ENCODE results near the gene NTF4. TPM values are rescaled to one million over a fixed set of nuclear protein-coding genes. Genes with fewer than 3 reads are reported as not detected.

The NTF4 gene
- total and polyA plus RNA-seq, 2 of the 4 experiments (the other 2 are of a cell fraction), result 0.09 to 0.18 TPM

- TF ChIP-seq, protein P1, sequence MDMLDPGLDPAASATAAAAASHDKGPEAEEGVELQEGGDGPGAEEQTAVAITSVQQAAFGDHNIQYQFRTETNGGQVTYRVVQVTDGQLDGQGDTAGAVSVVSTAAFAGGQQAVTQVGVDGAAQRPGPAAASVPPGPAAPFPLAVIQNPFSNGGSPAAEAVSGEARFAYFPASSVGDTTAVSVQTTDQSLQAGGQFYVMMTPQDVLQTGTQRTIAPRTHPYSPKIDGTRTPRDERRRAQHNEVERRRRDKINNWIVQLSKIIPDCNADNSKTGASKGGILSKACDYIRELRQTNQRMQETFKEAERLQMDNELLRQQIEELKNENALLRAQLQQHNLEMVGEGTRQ (IDR thresholded peaks at IDR 0.05; ENCODE audit: low read depth, low read length), result no peak
Measured at GRCh38 chr19:49014123-49014869, 50.3 kb downstream of the NTF4 start (continued).

- CTCF ChIA-PET, result no interaction called here
- H3K9ac ChIP-seq (ENCODE audit: low read depth, low read length), result no peak overlapping the region
- H3K4ac ChIP-seq (ENCODE audit: low read depth, low read length), result no peak overlapping the region
- H2BK5ac ChIP-seq (ENCODE audit: low read depth, low read length, poor library complexity, severe bottlenecking), result no peak overlapping the region
- WGBS, 2 experiments (ENCODE audit: extremely low coverage in 2 of 2, insufficient read length in 1 of 2), result no CpG with 5 or more reads among the region's 17 CpGs
- no peak overlapping the region for H4K91ac ChIP-seq (ENCODE audit: insufficient read depth, low read depth, low read length)
- H3K9me3 ChIP-seq (ENCODE audit: control insufficient read depth, insufficient read depth, low read length), result no peaks in the 10 kb centered on the region
- H3K4me1 ChIP-seq (ENCODE audit: control insufficient read depth, insufficient read depth, low read length), result no peaks in the 10 kb centered on the region
- no peak overlapping the region for H3K23ac ChIP-seq (ENCODE audit: low read depth, low read length)
- H2BK20ac ChIP-seq (ENCODE audit: low read depth, low read length), result no peak overlapping the region
- H3K27me3 ChIP-seq (ENCODE audit: control insufficient read depth, insufficient read depth, low read length), result no peaks in the 10 kb centered on the region
- H2BK15ac ChIP-seq (ENCODE audit: low read depth, low read length), result no peak overlapping the region
- H4K20me1 ChIP-seq (ENCODE audit: insufficient read depth, low read length), result no peaks in the 10 kb centered on the region; the same call in 1 of the 2 replicates
- no peak overlapping the region for H3K27ac ChIP-seq (ENCODE audit: insufficient read depth, low read length)
- intact Hi-C loops (cut with micrococcal nuclease) (no loop called here), in situ Hi-C loops (cut with MboI; ENCODE audit: low sequenced_read_pairs) (no loop called here), dilution Hi-C loops (cut with HindIII; ENCODE audit: low sequenced_read_pairs, unreplicated experiment) (no loop called here)
- no peak overlapping the region for H2AFZ ChIP-seq (replicated peaks; ENCODE audit: low read length, poor library complexity)
- no peak overlapping the region for H3K18ac ChIP-seq (ENCODE audit: low read depth, low read length)
- POLR2A ChIA-PET (ENCODE audit: unreplicated experiment), result no interaction called here
- H3K56ac ChIP-seq (ENCODE audit: extremely low read depth, insufficient read depth, low read length), result no peak overlapping the region
- peaks cover 2% of the 10 kb centered on the region; the same call in 1 of the 2 replicates for H3K9me1 ChIP-seq (ENCODE audit: insufficient read depth, low read length)
- H4K5ac ChIP-seq (ENCODE audit: low read depth, low read length), result no peak overlapping the region
- no peak for DNase-seq
- BruUV-seq (replicated peaks), result no TSS peak
- no peak overlapping the region for H4K8ac ChIP-seq (ENCODE audit: low read depth in 2 of 2, low read length in 2 of 2)
- H3K14ac ChIP-seq (replicated peaks; ENCODE audit: low read depth, low read length), result no peak overlapping the region
- no peak overlapping the region for H3K4me3 ChIP-seq (ENCODE audit: insufficient read depth, low read depth, low read length)
- H2BK120ac ChIP-seq (ENCODE audit: low read depth, low read length), result no peak overlapping the region
- H3K4me2 ChIP-seq (ENCODE audit: low read depth, low read length), result no peak overlapping the region
- ATAC-seq (ENCODE audit: low read depth), result no peak
- H3K36me3 ChIP-seq (ENCODE audit: control insufficient read depth, insufficient read depth, low read length), result peaks cover 67% of the 10 kb centered on the region
- no peak overlapping the region for H2AK9ac ChIP-seq (replicated peaks; ENCODE audit: low read depth, low read length, poor library complexity)
- no peak for TF ChIP-seq CEBPB (IDR thresholded peaks at IDR 0.05; ENCODE audit: low read depth, low read length)
- H3K79me1 ChIP-seq (ENCODE audit: low read depth in 1 of 2, low read length in 2 of 2), result peaks cover 0 to 3% of the 10 kb centered on the region in 2 experiments; a peak in 1 of 4 replicates
- H2AK5ac ChIP-seq (ENCODE audit: low read depth, low read length), result no peak overlapping the region
Measured at GRCh38 chr19:49011194-49011593, 53.4 kb downstream of the NTF4 start.

Small RNAs within 50 kb of the gene (microRNA-seq; reads per million reads assigned to microRNA genes)
- not detected for gene RN7SL708P (ENCODE audit: insufficient read depth, insufficient read length)

Small RNAs within 50 kb of the gene (small RNA-seq; reads per million reads assigned to genes)
- 0 reads per million in 5 experiments for gene RN7SL708P

Other genes starting within 250 kb of the NTF4 start
- gene HSD17B14, start 228.3 kb downstream of the NTF4 start, total RNA-seq (2012; rRNA removed), result 0.54 and 0.56 TPM in 2 replicates
- 4.5 and 5.6 TPM in 2 replicates for gene HSD17B14, start 228.3 kb downstream of the NTF4 start, polyA plus RNA-seq (2012; rRNA removed)
- 4.2 and 4.5 TPM in 2 replicates for gene PLEKHA4, start 196.2 kb downstream of the NTF4 start, total RNA-seq (2012; rRNA removed)
- gene PLEKHA4, start 196.2 kb downstream of the NTF4 start, polyA plus RNA-seq (2012; rRNA removed), result 14.4 and 17.2 TPM in 2 replicates
- gene PPP1R15A, start 192.4 kb downstream of the NTF4 start, total RNA-seq (2012; rRNA removed), result 26.7 and 39.4 TPM in 2 replicates
- gene PPP1R15A, start 192.4 kb downstream of the NTF4 start, polyA plus RNA-seq (2012; rRNA removed), result 87.7 and 104 TPM in 2 replicates
- gene TULP2, start 166.1 kb downstream of the NTF4 start, total RNA-seq (2012; rRNA removed), result under 0.01 TPM in 1 of 2 replicates, not detected in the other
- gene TULP2, start 166.1 kb downstream of the NTF4 start, polyA plus RNA-seq (2012; rRNA removed), result 0.20 and 0.26 TPM in 2 replicates
- gene NUCB1, start 164.5 kb downstream of the NTF4 start, total RNA-seq (2012; rRNA removed), result 37.3 and 39.2 TPM in 2 replicates
- 253 and 261 TPM in 2 replicates for gene NUCB1, start 164.5 kb downstream of the NTF4 start, polyA plus RNA-seq (2012; rRNA removed)
- 0.28 and 0.36 TPM in 2 replicates for gene DHDH, start 131.1 kb downstream of the NTF4 start, total RNA-seq (2012; rRNA removed)
- gene DHDH, start 131.1 kb downstream of the NTF4 start, polyA plus RNA-seq (2012; rRNA removed), result 0.33 and 0.53 TPM in 2 replicates
- gene BAX, start 109.9 kb downstream of the NTF4 start, total RNA-seq (2012; rRNA removed), result 23.3 and 26.1 TPM in 2 replicates
- gene BAX, start 109.9 kb downstream of the NTF4 start, polyA plus RNA-seq (2012; rRNA removed), result 169 and 181 TPM in 2 replicates
- gene FTL, start 99.5 kb downstream of the NTF4 start, total RNA-seq (2012; rRNA removed), result 913 and 1,057 TPM in 2 replicates
- 2,766 and 2,944 TPM in 2 replicates for gene FTL, start 99.5 kb downstream of the NTF4 start, polyA plus RNA-seq (2012; rRNA removed)
- gene GYS1, start 71.5 kb downstream of the NTF4 start, total RNA-seq (2012; rRNA removed), result 36.1 and 38.7 TPM in 2 replicates
- 72.2 and 74.8 TPM in 2 replicates for gene GYS1, start 71.5 kb downstream of the NTF4 start, polyA plus RNA-seq (2012; rRNA removed)
- 354 and 391 TPM in 2 replicates for gene RUVBL2, start 70.9 kb downstream of the NTF4 start, total RNA-seq (2012; rRNA removed)
- gene RUVBL2, start 70.9 kb downstream of the NTF4 start, polyA plus RNA-seq (2012; rRNA removed), result 196 and 225 TPM in 2 replicates
- not detected in 2 replicates for gene LHB, start 47.7 kb downstream of the NTF4 start, total RNA-seq (2012; rRNA removed)
- not detected in 2 replicates for gene LHB, start 47.7 kb downstream of the NTF4 start, polyA plus RNA-seq (2012; rRNA removed)
- gene CGB3, start 40.5 kb downstream of the NTF4 start, total RNA-seq (2012; rRNA removed), result not detected in 2 replicates
- gene CGB3, start 40.5 kb downstream of the NTF4 start, polyA plus RNA-seq (2012; rRNA removed), result not detected in 2 replicates
- gene CGB2, start 32.9 kb downstream of the NTF4 start, total RNA-seq (2012; rRNA removed), result not detected in 2 replicates
- gene CGB2, start 32.9 kb downstream of the NTF4 start, polyA plus RNA-seq (2012; rRNA removed), result not detected in 2 replicates
- gene CGB1, start 27.9 kb downstream of the NTF4 start, total RNA-seq (2012; rRNA removed), result not detected in 2 replicates
- not detected in 2 replicates for gene CGB1, start 27.9 kb downstream of the NTF4 start, polyA plus RNA-seq (2012; rRNA removed)
- not detected in 2 replicates for gene CGB5, start 21.0 kb downstream of the NTF4 start, total RNA-seq (2012; rRNA removed)
- not detected in 2 replicates for gene CGB5, start 21.0 kb downstream of the NTF4 start, polyA plus RNA-seq (2012; rRNA removed)
- gene CGB8, start 15.7 kb downstream of the NTF4 start, total RNA-seq (2012; rRNA removed), result not detected in 2 replicates
- 0.47 and 0.48 TPM in 2 replicates for gene CGB8, start 15.7 kb downstream of the NTF4 start, polyA plus RNA-seq (2012; rRNA removed)
- gene CGB7, start 7.1 kb downstream of the NTF4 start, total RNA-seq (2012; rRNA removed), result not detected in 2 replicates
- 1.7 and 1.9 TPM in 2 replicates for gene CGB7, start 7.1 kb downstream of the NTF4 start, polyA plus RNA-seq (2012; rRNA removed)
- not detected in 2 replicates for gene KCNA7, start 7.9 kb upstream of the NTF4 start, total RNA-seq (2012; rRNA removed)
- 0.02 TPM in 1 of 2 replicates, not detected in the other for gene KCNA7, start 7.9 kb upstream of the NTF4 start, polyA plus RNA-seq (2012; rRNA removed)
- gene SNRNP70, start 20.6 kb upstream of the NTF4 start, total RNA-seq (2012; rRNA removed), result 72.8 and 81.4 TPM in 2 replicates
- 200 and 344 TPM in 2 replicates for gene SNRNP70, start 20.6 kb upstream of the NTF4 start, polyA plus RNA-seq (2012; rRNA removed)
- 2.8 and 3.8 TPM in 2 replicates for gene LIN7B, start 49.6 kb upstream of the NTF4 start, total RNA-seq (2012; rRNA removed)
- 8.0 and 9.9 TPM in 2 replicates for gene LIN7B, start 49.6 kb upstream of the NTF4 start, polyA plus RNA-seq (2012; rRNA removed)
- 0.28 TPM in 1 of 2 replicates, not detected in the other for gene C19orf73, start 54.3 kb upstream of the NTF4 start, total RNA-seq (2012; rRNA removed)
- gene C19orf73, start 54.3 kb upstream of the NTF4 start, polyA plus RNA-seq (2012; rRNA removed), result 1.2 and 2.0 TPM in 2 replicates
- gene PPFIA3, start 54.7 kb upstream of the NTF4 start, total RNA-seq (2012; rRNA removed), result 0.83 and 0.90 TPM in 2 replicates
- gene PPFIA3, start 54.7 kb upstream of the NTF4 start, polyA plus RNA-seq (2012; rRNA removed), result 1.9 and 2.4 TPM in 2 replicates
- not detected in 2 replicates for gene HRC, start 90.6 kb upstream of the NTF4 start, total RNA-seq (2012; rRNA removed)
- 0.03 TPM in 1 of 2 replicates, not detected in the other for gene HRC, start 90.6 kb upstream of the NTF4 start, polyA plus RNA-seq (2012; rRNA removed)
- 1.9 and 2.2 TPM in 2 replicates for gene TRPM4, start 93.0 kb upstream of the NTF4 start, total RNA-seq (2012; rRNA removed)
- 17.4 and 19.7 TPM in 2 replicates for gene TRPM4, start 93.0 kb upstream of the NTF4 start, polyA plus RNA-seq (2012; rRNA removed)